Keratinocyte (primary cell): ENCODE measurements around the gene MAG. TPM values are rescaled to one million over a fixed set of nuclear protein-coding genes. Genes with fewer than 3 reads are reported as not detected.

Experiments
- DNase-seq: peaks from one replicate; pipeline ENCODE4 v3.0.0-alpha.2; 2011; ENCODE audit warnings: low read depth, missing footprints, low spot score
- FAIRE-seq: peaks from 2 replicates; lab custom pipeline; 2011; peaks lifted over from hg19 to GRCh38; lab: Jason Lieb, UNC
- H2AFZ ChIP-seq: 2 replicates; pipeline ENCODE4 v1.6.0; 2012; ENCODE audit warnings: low read length, control low read depth, inconsistent platforms; ENCODE audit not compliant: control insufficient read depth
- H3K27ac ChIP-seq: 2 replicates; pipeline ENCODE4 v1.5.1; 2011; ENCODE audit warnings: low read length; ENCODE audit not compliant: control insufficient read depth, insufficient read depth
- H3K27me3 ChIP-seq: 3 replicates; pipeline ENCODE4 v1.6.0; 2011; ENCODE audit warnings: low read length; ENCODE audit not compliant: control insufficient read depth, insufficient read depth; ENCODE audit errors: extremely low read depth
- H3K36me3 ChIP-seq, 2 experiments: 2 replicates in 1 of 2; 3 replicates in 1 of 2; pipeline ENCODE4 v1.5.1; 2011; ENCODE audit warnings: low read length in 2 of 2, mild to moderate bottlenecking in 1 of 2; ENCODE audit not compliant: control insufficient read depth in 2 of 2, insufficient read depth in 2 of 2; ENCODE audit errors: extremely low read depth in 1 of 2
- H3K4me1 ChIP-seq: 3 replicates; pipeline ENCODE4 v1.5.1; 2011; ENCODE audit warnings: low read length; ENCODE audit not compliant: control insufficient read depth, insufficient read depth; ENCODE audit errors: extremely low read depth
- H3K4me2 ChIP-seq: 3 replicates; pipeline ENCODE4 v1.6.0; 2011; ENCODE audit warnings: low read depth, low read length; ENCODE audit not compliant: control insufficient read depth, insufficient read depth; ENCODE audit errors: extremely low read depth
- H3K4me3 ChIP-seq, 3 experiments: fragments of 200-600 bp in 1 of 3; sonication (generic) in 1 of 3; 2 replicates in 2 of 3; 3 replicates in 1 of 3; pipeline ENCODE4 v1.5.1; 2011 to 2016; ENCODE audit warnings: low read length in 3 of 3, mild to moderate bottlenecking in 3 of 3, control low read depth in 2 of 3, inconsistent platforms in 1 of 3, low read depth in 1 of 3, mixed read lengths in 1 of 3, mixed run types in 1 of 3, moderate library complexity in 1 of 3; ENCODE audit not compliant: control insufficient read depth in 2 of 3, insufficient read depth in 2 of 3; ENCODE audit errors: extremely low read depth in 1 of 3
- H3K79me2 ChIP-seq: 2 replicates; pipeline ENCODE4 v1.6.0; 2012; ENCODE audit warnings: low read length; ENCODE audit not compliant: control insufficient read depth, insufficient read depth
- H3K9ac ChIP-seq: 3 replicates; pipeline ENCODE4 v1.6.0; 2011; ENCODE audit warnings: low read length; ENCODE audit not compliant: control insufficient read depth, insufficient read depth; ENCODE audit errors: extremely low read depth
- H3K9me1 ChIP-seq: 3 replicates; pipeline ENCODE4 v1.6.0; 2011; ENCODE audit warnings: low read length; ENCODE audit not compliant: control insufficient read depth, insufficient read depth; ENCODE audit errors: extremely low read depth
- H3K9me3 ChIP-seq: 2 replicates; pipeline ENCODE4 v1.5.1; 2012; ENCODE audit warnings: low read depth, low read length; ENCODE audit not compliant: control insufficient read depth
- H4K20me1 ChIP-seq: 3 replicates; pipeline ENCODE4 v1.6.0; 2011; ENCODE audit warnings: low read length; ENCODE audit not compliant: control insufficient read depth, insufficient read depth; ENCODE audit errors: extremely low read depth
- CTCF ChIP-seq, 3 experiments: IDR thresholded peaks in 1 of 3; conservative IDR thresholded peaks in 1 of 3; optimal IDR thresholded peaks in 1 of 3; 2 replicates in 2 of 3; 3 replicates in 1 of 3; pipeline versions ENCODE3 to v1.5.1; 2011; ENCODE audit warnings: low read length in 3 of 3, mild to moderate bottlenecking in 3 of 3, moderate library complexity in 2 of 3, control low read depth in 1 of 3, inconsistent platforms in 1 of 3; ENCODE audit not compliant: insufficient read depth in 2 of 3; ENCODE audit errors: extremely low read depth in 1 of 3
- EZH2 ChIP-seq: IDR thresholded peaks from one replicate; pipeline ENCODE4 v1.6.1; 2012; ENCODE audit warnings: inconsistent platforms, mild to moderate bottlenecking, low read length, moderate library complexity
- dilution Hi-C: fragments of 300-500 bp; cut with MboI; formaldehyde crosslinking; loops from one replicate; pipeline ENCODE4 v1.7.0; 2020; ENCODE audit warnings: low sequenced_read_pairs; ENCODE audit not compliant: extremely low pct_ligation_motif_present
- polyA plus RNA-seq, 5 experiments: library from polyadenylated mRNA; depleted of rRNA in 3 of 5; stranded (reverse) in 3 of 5; stranded (forward) in 1 of 5; unstranded in 1 of 5; fragments of >200 nt; gene quantifications; 1 replicate in 1 of 5; 2 replicates in 3 of 5; 3 replicates in 1 of 5; pipeline versions ENCODE4 v1.2.1 to v1.2.3, GENCODE V29; 2011 to 2012; ENCODE audit warnings: missing spikeins in 2 of 5, low read depth in 1 of 5, low replicate concordance in 1 of 5

The MAG gene
- polyA plus RNA-seq, 1 donor (not counting 4 experiments of a cell fraction or from before 2014, with no cell fraction given), result not detected

- no peaks in the 10 kb centered on the region for H4K20me1 ChIP-seq
- FAIRE-seq (no peak), DNase-seq (no peak)
- peaks cover 51% of the 10 kb centered on the region for H3K27me3 ChIP-seq
- H2AFZ ChIP-seq, result no peak overlapping the region
- dilution Hi-C loops, result no loop called here
- no peak overlapping the region for H3K4me2 ChIP-seq
- H3K9me1 ChIP-seq, result no peaks in the 10 kb centered on the region
- TF ChIP-seq EZH2 (no peak), CTCF (optimal IDR thresholded peaks at IDR 0.05 in 1 of 3, IDR thresholded peaks at IDR 0.05 in 1 of 3, conservative IDR thresholded peaks at IDR 0.05 in 1 of 3; ENCODE audit: extremely low read depth in 1 of 3, insufficient read depth in 2 of 3, low read length in 3 of 3) (no peak)
- H3K79me2 ChIP-seq, result no peaks in the 10 kb centered on the region
- H3K27ac ChIP-seq, result no peak overlapping the region
- H3K9ac ChIP-seq, result no peak overlapping the region
- no peak overlapping the region for H3K4me3 ChIP-seq
- H3K36me3 ChIP-seq, result no peaks in the 10 kb centered on the region
- H3K9me3 ChIP-seq, result no peaks in the 10 kb centered on the region
- no peaks in the 10 kb centered on the region for H3K4me1 ChIP-seq
These were observed 2.4 kb downstream of the MAG start for GRCh38 chr19:35294328-35294727.

- peaks cover 51% of the 10 kb centered on the region for H3K27me3 ChIP-seq
- dilution Hi-C loops, result no loop called here
- TF ChIP-seq CTCF (optimal IDR thresholded peaks at IDR 0.05 in 1 of 3, IDR thresholded peaks at IDR 0.05 in 1 of 3, conservative IDR thresholded peaks at IDR 0.05 in 1 of 3; ENCODE audit: extremely low read depth in 1 of 3, insufficient read depth in 2 of 3, low read length in 3 of 3), result no peak
- TF ChIP-seq EZH2, result no peak
These were observed 3.2 kb downstream of the MAG start for GRCh38 chr19:35294859-35295791.

More at GRCh38 chr19:35294859-35295791, 3.2 kb downstream of the MAG start:
- Histone ChIP-seq H3K4me3 (no peak overlapping the region), H2AFZ (no peak overlapping the region), H3K4me2 (no peak overlapping the region), H3K9me3 (no peaks in the 10 kb centered on the region), H3K4me1 (no peaks in the 10 kb centered on the region), H3K36me3 (no peaks in the 10 kb centered on the region), H3K79me2 (no peaks in the 10 kb centered on the region), H3K9ac (no peak overlapping the region), H4K20me1 (no peaks in the 10 kb centered on the region), H3K27ac (no peak overlapping the region), H3K9me1 (no peaks in the 10 kb centered on the region)
- FAIRE-seq, result no peak
- DNase-seq, result no peak
